ENCODE measurements around the gene HNRNPA2B1.
A peak's percentile ranks its signal among the peaks of the same experiment; 100 is the strongest.
"Not testable (repeated sequence)": the region's sequence is repeated elsewhere in the genome, so short reads cannot be mapped to it uniquely, and the experiment has no call there.

The HNRNPA2B1 gene

DNA sequence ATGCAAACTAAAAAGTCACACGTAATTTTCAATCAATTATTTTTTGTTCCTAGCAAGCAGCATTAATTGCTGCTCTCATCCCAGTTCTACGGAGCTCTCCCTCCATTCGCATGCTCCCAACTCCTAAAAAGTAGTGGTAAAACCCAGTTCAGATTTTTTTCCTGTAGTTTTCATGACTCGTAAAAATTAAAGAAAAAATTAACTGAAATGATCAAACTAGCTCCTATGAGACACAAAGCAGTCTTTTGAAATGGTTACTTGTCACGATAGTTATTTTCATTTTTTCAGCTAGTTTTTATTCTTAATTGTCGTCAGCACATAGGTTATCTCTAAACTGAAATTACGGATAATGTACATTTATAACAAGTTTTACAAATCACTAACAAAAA lies 1.8 kb downstream of the HNRNPA2B1 start:
- peaks cover 52% of the 10 kb centered on the region for H3K36me3 ChIP-seq
- TF ChIP-seq Cebpa-rat (IDR thresholded peaks at IDR 0.05) = no peak
- peaks cover 77% of the 10 kb centered on the region for H4K20me1 ChIP-seq
- H3K27ac ChIP-seq = peak overlapping the region; percentile 100
- H3K9ac ChIP-seq = peak overlapping the region; percentile 100
- H3K4me3 ChIP-seq = peak overlapping the region; percentile 90
- H3K9me3 ChIP-seq = no peaks in the 10 kb centered on the region
- H3K27me3 ChIP-seq = no peaks in the 10 kb centered on the region
- H3K4me2 ChIP-seq = peak overlapping the region; percentile 81
- H3K4me1 ChIP-seq = peaks cover 36% of the 10 kb centered on the region

DNA sequence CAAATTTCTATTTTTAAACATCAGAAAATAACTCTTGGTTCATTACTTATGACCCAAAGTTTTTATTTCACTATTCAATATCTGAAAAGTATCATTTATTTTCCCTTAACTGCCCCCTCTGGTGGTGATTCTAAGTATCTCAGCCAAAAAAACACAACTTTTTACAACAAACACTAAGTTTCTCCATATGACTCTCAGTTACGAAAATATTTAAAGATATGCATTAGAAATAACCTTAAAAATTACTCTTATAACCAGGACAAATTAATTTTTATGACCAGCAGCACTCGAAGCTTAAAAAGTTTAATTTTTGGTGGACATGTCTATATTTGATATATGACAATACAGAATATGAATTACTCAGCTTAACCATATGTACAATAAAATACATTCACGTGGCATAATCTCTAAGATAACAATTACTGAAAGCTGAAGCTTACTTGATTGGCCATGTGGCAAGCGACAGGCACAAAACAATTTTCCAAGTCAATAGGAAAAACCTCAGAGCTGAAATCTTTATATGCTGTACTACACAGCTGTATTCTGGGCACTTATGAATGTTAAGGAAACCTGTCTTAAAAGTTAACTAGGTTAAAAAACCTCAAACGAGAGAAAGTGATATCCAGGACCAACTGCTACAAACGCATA lies 2.3 kb downstream of the HNRNPA2B1 start:
- H3K4me1 ChIP-seq = peaks cover 41% of the 10 kb centered on the region
- peaks cover 77% of the 10 kb centered on the region for H4K20me1 ChIP-seq
- peaks cover 57% of the 10 kb centered on the region for H3K36me3 ChIP-seq
- peak overlapping the region; percentile 100; the same call in 1 of the 2 replicates for H3K27ac ChIP-seq
- H3K4me2 ChIP-seq = peak overlapping the region; percentile 81
- H3K9me3 ChIP-seq = no peaks in the 10 kb centered on the region
- no peak for TF ChIP-seq Cebpa-rat (IDR thresholded peaks at IDR 0.05)
- peak overlapping the region; percentile 100 for H3K9ac ChIP-seq
- peak overlapping the region; percentile 90 for H3K4me3 ChIP-seq
- no peaks in the 10 kb centered on the region for H3K27me3 ChIP-seq

DNA sequence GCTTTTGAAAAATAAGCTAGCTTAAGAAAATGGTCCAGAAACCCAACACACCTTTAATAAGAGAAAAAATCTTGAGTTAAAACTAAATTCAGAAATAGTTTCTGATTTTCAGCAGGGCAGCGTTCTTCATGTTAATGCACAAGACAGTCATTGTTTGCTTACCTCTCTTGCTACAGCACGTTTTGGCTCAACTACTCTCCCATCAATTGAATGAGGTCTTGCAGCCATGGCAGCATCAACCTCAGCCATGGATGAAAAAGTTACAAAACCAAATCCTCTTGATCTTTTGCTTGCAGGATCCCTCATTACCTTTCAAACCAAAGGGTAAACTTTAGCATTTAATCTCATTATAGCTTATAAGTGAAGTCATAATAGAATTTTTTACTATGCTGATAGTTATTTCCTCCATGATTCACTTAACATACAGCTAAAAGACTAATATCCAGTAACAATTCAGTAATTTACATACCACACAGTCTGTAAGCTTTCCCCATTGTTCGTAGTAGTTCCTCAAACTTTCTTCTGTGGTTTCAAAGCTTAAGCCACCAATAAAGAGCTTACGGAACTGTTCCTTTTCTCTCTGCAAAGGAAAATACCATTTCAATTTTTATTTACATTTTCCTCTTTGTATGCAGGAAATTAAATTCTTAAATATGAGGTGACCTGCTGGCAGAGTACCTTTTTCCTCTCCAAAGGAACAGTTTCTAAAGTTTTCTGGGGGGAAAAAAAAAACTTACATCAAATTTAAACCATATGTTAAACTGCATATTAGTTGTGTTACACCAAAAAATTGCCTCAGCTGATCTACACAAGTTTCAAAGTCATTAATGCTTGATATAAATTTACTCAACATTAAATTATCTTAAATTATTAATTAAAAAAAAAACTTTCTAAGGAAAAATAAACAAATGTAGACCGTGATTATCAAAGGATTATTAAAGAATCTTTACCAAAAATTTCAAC lies 3.1 kb downstream of the HNRNPA2B1 start:
- peak overlapping the region; percentile 71; the same call in 1 of the 2 replicates for H3K9ac ChIP-seq
- H3K4me2 ChIP-seq = peak overlapping the region; percentile 81
- no peaks in the 10 kb centered on the region for H3K27me3 ChIP-seq
- no peaks in the 10 kb centered on the region for H3K9me3 ChIP-seq
- peak overlapping the region; percentile 90 for H3K4me3 ChIP-seq
- H3K4me1 ChIP-seq = peaks cover 49% of the 10 kb centered on the region
- H3K27ac ChIP-seq = peak overlapping the region; percentile 13; the same call in 1 of the 2 replicates
- peaks cover 80% of the 10 kb centered on the region for H4K20me1 ChIP-seq
- H3K36me3 ChIP-seq = peaks cover 66% of the 10 kb centered on the region
- TF ChIP-seq Cebpa-rat (IDR thresholded peaks at IDR 0.05) = no peak

DNA sequence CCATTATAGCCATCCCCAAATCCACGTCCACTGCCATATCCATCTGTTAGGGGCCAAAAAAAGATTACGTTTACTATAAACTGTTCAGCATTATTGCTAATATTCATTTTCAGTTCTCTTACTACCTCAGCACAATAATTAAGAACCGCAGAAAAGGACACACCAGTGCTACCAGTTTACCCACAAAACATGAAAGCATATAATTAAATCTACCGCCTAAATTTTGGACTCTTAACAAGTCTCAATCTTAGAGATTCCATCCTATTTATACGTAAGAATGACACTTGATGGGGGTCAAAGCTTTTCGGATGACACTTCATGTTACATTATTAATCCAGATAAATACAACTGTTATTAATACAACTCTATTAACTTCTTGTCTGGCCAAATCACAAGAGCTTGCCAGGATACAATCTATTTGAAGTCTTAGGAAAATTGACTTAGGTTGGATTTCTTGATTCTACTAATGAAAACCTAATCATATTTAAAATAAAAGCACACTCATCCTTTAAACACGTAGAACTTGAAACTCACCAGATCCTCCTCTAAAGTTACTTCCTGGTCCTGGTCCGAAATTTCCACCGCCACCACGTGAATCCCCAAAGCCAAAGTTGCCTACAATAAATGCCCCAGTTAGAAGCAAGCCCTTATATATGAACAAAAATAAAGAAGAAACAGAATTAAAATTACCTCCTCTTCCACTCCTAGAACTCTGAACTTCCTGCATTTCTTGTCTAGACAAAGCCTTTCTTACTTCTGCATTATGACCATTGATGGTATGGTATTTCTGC lies 4.5 kb downstream of the HNRNPA2B1 start:
- peak overlapping the region; percentile 81 for H3K4me2 ChIP-seq
- H3K36me3 ChIP-seq = peaks cover 79% of the 10 kb centered on the region
- H3K27me3 ChIP-seq = no peaks in the 10 kb centered on the region
- H4K20me1 ChIP-seq = peaks cover 93% of the 10 kb centered on the region
- peak overlapping the region; percentile 90 for H3K4me3 ChIP-seq
- TF ChIP-seq Cebpa-rat (IDR thresholded peaks at IDR 0.05) = no peak
- H3K9me3 ChIP-seq = no peaks in the 10 kb centered on the region
- H3K27ac ChIP-seq = no peak overlapping the region
- H3K9ac ChIP-seq = no peak overlapping the region
- peaks cover 51% of the 10 kb centered on the region for H3K4me1 ChIP-seq

DNA sequence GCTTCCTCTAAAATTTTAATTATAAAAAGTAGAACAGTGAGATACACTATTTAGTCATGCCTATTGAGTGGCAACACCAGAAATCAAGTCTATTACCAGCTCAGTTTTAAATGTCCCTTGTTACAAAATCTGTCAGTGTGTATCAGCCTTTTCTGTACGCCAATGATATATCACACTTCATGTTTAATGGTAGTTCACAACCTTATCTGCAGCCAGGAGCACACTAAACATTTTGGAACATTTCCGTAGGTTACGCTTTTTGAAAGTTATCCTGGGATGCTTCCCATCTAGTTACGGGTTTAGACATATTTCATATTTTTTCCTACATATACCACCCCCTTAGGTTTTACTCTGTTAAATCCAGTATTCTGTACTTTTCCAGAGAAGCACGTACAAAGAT lies 5.4 kb downstream of the HNRNPA2B1 start:
- Histone ChIP-seq H4K20me1 (peaks cover 99% of the 10 kb centered on the region), H3K4me3 (no peak overlapping the region), H3K9me3 (no peaks in the 10 kb centered on the region), H3K36me3 (peaks cover 88% of the 10 kb centered on the region), H3K4me2 (peak overlapping the region; percentile 81), H3K9ac (no peak overlapping the region), H3K27me3 (no peaks in the 10 kb centered on the region), H3K27ac (no peak overlapping the region), H3K4me1 (peaks cover 51% of the 10 kb centered on the region)
- no peak for TF ChIP-seq Cebpa-rat (IDR thresholded peaks at IDR 0.05)

DNA sequence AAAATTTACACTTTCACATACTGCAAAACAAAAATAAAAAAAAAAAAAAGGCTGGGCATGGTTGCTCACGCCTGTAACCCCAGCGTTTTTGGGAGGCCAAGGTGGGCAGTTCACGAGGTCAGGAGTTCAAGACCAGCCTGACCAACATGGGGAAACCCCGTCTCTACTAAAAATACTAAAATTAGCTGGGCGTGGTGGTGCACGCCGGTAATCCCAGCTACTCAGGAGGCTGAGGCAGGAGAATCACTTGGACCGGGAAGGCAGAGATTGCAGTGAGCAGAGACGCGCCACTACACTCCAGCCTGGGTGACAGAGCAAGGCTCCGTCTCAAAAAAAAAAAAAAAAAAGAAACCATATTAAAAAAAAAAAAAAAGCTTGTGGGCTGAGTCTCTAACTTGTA lies 5.8 kb downstream of the HNRNPA2B1 start:
- not testable (repeated sequence) for H3K9me3 ChIP-seq, H3K27ac ChIP-seq, H3K9ac ChIP-seq, H3K27me3 ChIP-seq, H3K4me3 ChIP-seq
- H3K4me2 ChIP-seq = peak overlapping the region; percentile 81
- H3K36me3 ChIP-seq = peaks cover 92% of the 10 kb centered on the region
- H4K20me1 ChIP-seq = peaks cover 100% of the 10 kb centered on the region
- peaks cover 51% of the 10 kb centered on the region for H3K4me1 ChIP-seq

DNA sequence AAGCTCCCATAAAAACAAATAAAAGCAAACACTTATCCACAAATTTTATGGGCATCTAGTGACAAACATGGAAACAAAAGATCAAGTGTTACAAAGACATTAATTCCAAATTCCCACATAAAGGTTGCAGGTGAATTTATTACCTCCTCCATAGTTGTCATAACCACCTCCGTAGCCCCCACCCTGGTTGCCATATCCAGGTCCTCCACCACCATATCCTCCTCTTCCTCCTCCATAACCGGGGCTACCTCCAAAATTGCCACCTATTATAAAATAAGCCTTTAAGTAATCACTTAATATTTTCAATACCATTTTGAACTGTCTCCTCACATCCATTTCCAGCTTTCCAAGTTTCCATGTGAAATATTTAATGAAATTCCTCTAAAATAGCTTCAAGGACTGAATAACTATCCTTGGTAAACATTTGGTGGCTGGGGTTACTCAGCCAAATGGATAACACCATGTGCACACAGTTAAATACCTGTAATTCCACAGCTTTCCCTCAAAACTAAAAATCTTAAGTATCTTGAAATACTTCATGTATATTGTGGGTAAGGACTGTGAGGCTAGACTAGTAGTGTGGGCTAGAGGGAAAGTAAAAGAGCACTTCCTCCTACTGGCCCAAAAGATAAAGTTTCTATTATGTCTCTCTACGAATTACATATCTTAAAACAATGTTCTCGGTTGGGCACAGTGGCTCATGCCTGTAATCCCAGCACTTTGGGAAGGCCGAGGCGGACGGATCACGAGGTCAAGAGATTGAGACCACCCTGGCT lies 6.9 kb downstream of the HNRNPA2B1 start:
- Histone ChIP-seq H3K27ac (no peak overlapping the region), H3K36me3 (peaks cover 95% of the 10 kb centered on the region), H3K4me3 (0 out of 2 replicates have a peak overlapping the region, but pooled peaks have one; percentile 11), H3K27me3 (no peaks in the 10 kb centered on the region), H3K4me1 (peaks cover 51% of the 10 kb centered on the region), H4K20me1 (peaks cover 100% of the 10 kb centered on the region), H3K9ac (no peak overlapping the region), H3K4me2 (peak overlapping the region; percentile 81), H3K9me3 (no peaks in the 10 kb centered on the region)
- no peak for TF ChIP-seq Cebpa-rat (IDR thresholded peaks at IDR 0.05)

DNA sequence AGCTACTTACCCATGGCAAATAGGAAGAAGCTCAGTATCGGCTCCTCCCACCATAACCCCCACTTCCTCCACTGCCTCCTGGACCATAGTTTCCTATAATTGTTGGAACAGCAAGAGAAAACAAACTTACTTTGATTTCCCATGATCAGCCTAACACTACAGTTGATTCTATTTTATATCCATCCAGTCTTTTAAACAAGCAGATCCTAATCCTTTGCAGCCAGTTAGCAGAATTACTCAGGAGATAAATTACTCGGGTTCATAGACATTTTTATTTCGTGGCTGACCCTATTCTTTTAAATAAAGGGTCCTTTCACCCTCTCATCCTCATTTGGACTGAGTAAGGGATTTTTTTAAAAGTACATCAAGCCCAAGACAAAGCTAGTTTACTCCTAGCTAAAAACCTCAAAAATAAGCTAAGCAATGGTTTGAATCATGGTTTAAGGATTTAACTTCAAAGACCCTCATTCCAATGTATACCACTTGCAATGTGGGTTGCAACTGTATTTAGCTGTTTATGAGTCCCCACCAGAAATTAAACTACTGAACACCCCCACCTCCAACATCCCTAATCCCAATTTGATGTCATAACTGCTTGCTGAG lies 8.0 kb downstream of the HNRNPA2B1 start:
- no peak overlapping the region for H3K9ac ChIP-seq
- H3K4me2 ChIP-seq = peak overlapping the region; percentile 81
- peaks cover 51% of the 10 kb centered on the region for H3K4me1 ChIP-seq
- H3K9me3 ChIP-seq = no peaks in the 10 kb centered on the region
- no peak overlapping the region for H3K4me3 ChIP-seq
- TF ChIP-seq Cebpa-rat (IDR thresholded peaks at IDR 0.05) = no peak
- H4K20me1 ChIP-seq = peaks cover 100% of the 10 kb centered on the region
- H3K27me3 ChIP-seq = no peaks in the 10 kb centered on the region
- no peak overlapping the region for H3K27ac ChIP-seq
- H3K36me3 ChIP-seq = peaks cover 100% of the 10 kb centered on the region

Measured in BLaER1 (cell line).